H1 (cell line): ENCODE results near the gene HDLBP. TPM values are rescaled to one million over a fixed set of nuclear protein-coding genes. Genes with fewer than 3 reads are reported as not detected.

Experiments used
- CTCF ChIA-PET: fragments of 300-600 bp; sonication (Branson Sonifier 250); formaldehyde crosslinking; loops from one replicate; lab custom pipeline; 2021; ENCODE audit not compliant: partially characterized antibody; lab: Charles Lee
- POLR2A ChIA-PET: fragments of 300-600 bp; sonication (Branson Sonifier 250); formaldehyde crosslinking; loops from one replicate; lab custom pipeline; 2021; ENCODE audit warnings: inconsistent platforms; ENCODE audit not compliant: partially characterized antibody; lab: Charles Lee
- DNase-seq, 2 experiments: peaks; one replicate each; pipeline versions ENCODE4 v3.0.0 to v3.0.0-alpha.2; 2010 to 2022; ENCODE audit warnings: low spot score in 2 of 2, low read depth in 1 of 2, mixed read lengths in 1 of 2
- FAIRE-seq: peaks from 2 replicates; lab custom pipeline; 2011; peaks lifted over from hg19 to GRCh38; lab: Jason Lieb, UNC
- H2AFZ ChIP-seq: 2 replicates; pipeline ENCODE4 v1.8.1; 2012; ENCODE audit warnings: low read length, inconsistent platforms
- H2AK5ac ChIP-seq: 2 replicates; pipeline ENCODE4 v1.6.1; 2013; ENCODE audit warnings: low read depth, low read length
- H2BK120ac ChIP-seq: replicated peaks from 2 replicates; pipeline ENCODE3; 2013; ENCODE audit warnings: low read depth, low read length, inconsistent platforms
- H2BK12ac ChIP-seq: 2 replicates; pipeline ENCODE4 v1.6.1; 2013; ENCODE audit warnings: low read depth, low read length
- H2BK15ac ChIP-seq: 2 replicates; pipeline ENCODE4 v1.6.1; 2013; ENCODE audit warnings: low read length
- H2BK20ac ChIP-seq: 2 replicates; pipeline ENCODE4 v1.6.1; 2013; ENCODE audit warnings: low read length
- H2BK5ac ChIP-seq: 2 replicates; pipeline ENCODE4 v1.6.1; 2013; ENCODE audit warnings: low read depth, low read length
- H3K14ac ChIP-seq: 2 replicates; pipeline ENCODE4 v1.6.1; 2013; ENCODE audit warnings: inconsistent platforms; ENCODE audit not compliant: insufficient read length
- H3K18ac ChIP-seq: 2 replicates; pipeline ENCODE4 v1.6.1; 2013; ENCODE audit warnings: low read length; ENCODE audit errors: extremely low read depth
- H3K23ac ChIP-seq: 2 replicates; pipeline ENCODE4 v1.6.1; 2013; ENCODE audit warnings: inconsistent platforms; ENCODE audit not compliant: insufficient read length
- H3K23me2 ChIP-seq: 2 replicates; pipeline ENCODE4 v1.6.1; 2013; ENCODE audit warnings: low read depth, low read length
- H3K27ac ChIP-seq: 2 replicates; pipeline ENCODE4 v1.6.1; 2011; ENCODE audit warnings: low read depth, low read length, inconsistent platforms
- H3K27me3 ChIP-seq, 4 experiments: replicated peaks in 1 of 4; 1 replicate in 1 of 4; 2 replicates in 3 of 4; pipeline versions ENCODE4 v1.6.1 to v1.8.1; 2011 to 2013; ENCODE audit warnings: low read length in 3 of 4, mild to moderate bottlenecking in 3 of 4, inconsistent platforms in 2 of 4, mixed read lengths in 2 of 4, moderate library complexity in 1 of 4; ENCODE audit not compliant: control insufficient read depth in 3 of 4, insufficient read depth in 3 of 4; ENCODE audit errors: extremely low read depth in 1 of 4
- H3K36me3 ChIP-seq, 4 experiments: 2 replicates each; pipeline versions ENCODE4 v1.6.1 to v1.8.1; 2011 to 2013; ENCODE audit warnings: mild to moderate bottlenecking in 4 of 4, low read length in 3 of 4, moderate library complexity in 2 of 4, control low read depth in 1 of 4, inconsistent platforms in 1 of 4; ENCODE audit not compliant: insufficient read depth in 4 of 4, control insufficient read depth in 2 of 4
- H3K4ac ChIP-seq: replicated peaks from 2 replicates; pipeline ENCODE3; 2013; ENCODE audit warnings: low read length, low read depth, mixed read lengths, inconsistent platforms; ENCODE audit not compliant: insufficient read length
- H3K4me1 ChIP-seq, 4 experiments: replicated peaks in 1 of 4; 1 replicate in 1 of 4; 2 replicates in 3 of 4; pipeline versions ENCODE4 v1.6.1 to v1.8.1; 2011 to 2013; ENCODE audit warnings: low read length in 3 of 4, inconsistent platforms in 2 of 4, mixed read lengths in 1 of 4; ENCODE audit not compliant: insufficient read depth in 4 of 4, control insufficient read depth in 3 of 4
- H3K4me2 ChIP-seq, 2 experiments: 2 replicates each; pipeline versions ENCODE4 v1.6.1 to v1.8.1; 2011 to 2013; ENCODE audit warnings: low read depth in 2 of 2, low read length in 2 of 2, control low read depth in 1 of 2, inconsistent platforms in 1 of 2, mild to moderate bottlenecking in 1 of 2; ENCODE audit not compliant: insufficient read depth in 1 of 2
- H3K4me3 ChIP-seq, 4 experiments: fragments of 200-600, 300-600 bp in 1 of 4; sonication (generic), shearing (Covaris generic), sonication (Bioruptor Twin) in 1 of 4; 2 replicates each; pipeline versions ENCODE4 v1.5.1 to v1.8.1; 2011 to 2016; ENCODE audit warnings: low read length in 4 of 4, low read depth in 3 of 4, control low read depth in 2 of 4, inconsistent platforms in 2 of 4, mild to moderate bottlenecking in 2 of 4, mixed read lengths in 1 of 4, moderate library complexity in 1 of 4; ENCODE audit not compliant: insufficient read depth in 2 of 4; ENCODE audit errors: extremely low read depth in 1 of 4
- H3K56ac ChIP-seq: replicated peaks from 2 replicates; pipeline ENCODE3; 2013; ENCODE audit warnings: low read depth, mild to moderate bottlenecking, mixed read lengths, low read length, inconsistent platforms; ENCODE audit not compliant: insufficient read length
- H3K79me1 ChIP-seq: 2 replicates; pipeline ENCODE4 v1.6.1; 2013; ENCODE audit warnings: low read depth, low read length, control low read depth
- H3K79me2 ChIP-seq, 2 experiments: 2 replicates each; pipeline versions ENCODE4 v1.6.1 to v1.8.1; 2012 to 2013; ENCODE audit warnings: low read length in 2 of 2, mild to moderate bottlenecking in 2 of 2, inconsistent platforms in 1 of 2; ENCODE audit not compliant: insufficient read depth in 2 of 2, control insufficient read depth in 1 of 2
- H3K9ac ChIP-seq, 4 experiments: replicated peaks in 1 of 4; 1 replicate in 1 of 4; 2 replicates in 3 of 4; pipeline versions ENCODE4 v1.6.1 to v1.8.1; 2011 to 2013; ENCODE audit warnings: low read depth in 3 of 4, low read length in 3 of 4, control low read depth in 2 of 4, mild to moderate bottlenecking in 2 of 4, moderate library complexity in 2 of 4, inconsistent platforms in 1 of 4; ENCODE audit errors: extremely low read depth in 1 of 4
- H3K9me3 ChIP-seq, 2 experiments: 2 replicates each; pipeline versions ENCODE4 v1.6.1 to v1.8.1; 2012 to 2013; ENCODE audit warnings: mild to moderate bottlenecking in 2 of 2, moderate library complexity in 2 of 2, control low read depth in 1 of 2, inconsistent platforms in 1 of 2, low read depth in 1 of 2, low read length in 1 of 2, mixed read lengths in 1 of 2; ENCODE audit not compliant: insufficient read depth in 2 of 2
- H4K20me1 ChIP-seq, 2 experiments: replicated peaks in 1 of 2; 2 replicates each; pipeline versions ENCODE3 to v1.8.1; 2011 to 2013; ENCODE audit warnings: inconsistent platforms in 2 of 2, low read length in 2 of 2, mild to moderate bottlenecking in 1 of 2; ENCODE audit not compliant: insufficient read depth in 2 of 2, control insufficient read depth in 1 of 2
- H4K5ac ChIP-seq: 2 replicates; pipeline ENCODE4 v1.6.1; 2013; ENCODE audit warnings: low read length, low read depth, mixed read lengths, inconsistent platforms; ENCODE audit not compliant: insufficient read length
- H4K8ac ChIP-seq: 2 replicates; pipeline ENCODE4 v1.8.0; 2013; ENCODE audit warnings: mild to moderate bottlenecking, moderate library complexity, low read length, inconsistent platforms; ENCODE audit not compliant: insufficient read depth; ENCODE audit errors: extremely low read depth
- H4K91ac ChIP-seq: replicated peaks from 2 replicates; pipeline ENCODE3; 2013; ENCODE audit warnings: low read length, mixed read lengths, inconsistent platforms; ENCODE audit not compliant: insufficient read length
- BCL11A ChIP-seq, 2 experiments: IDR thresholded peaks; one replicate each; pipeline ENCODE4 v1.6.1; 2011; ENCODE audit warnings: low read depth in 2 of 2, low read length in 2 of 2, mild to moderate bottlenecking in 2 of 2
- BRCA1 ChIP-seq: IDR thresholded peaks from 2 replicates; pipeline ENCODE4 v1.6.1; 2012; ENCODE audit warnings: low read depth, low read length, improper control_type of control experiment
- EZH2 ChIP-seq: fragments of 200-600 bp; sonication (generic); IDR thresholded peaks from 2 replicates; pipeline ENCODE4 v1.7.1; 2012; ENCODE audit warnings: low read depth, mild to moderate bottlenecking, moderate library complexity, low read length, inconsistent platforms; ENCODE audit not compliant: severe bottlenecking
- KDM1A ChIP-seq: fragments of 200-600, 300-600 bp; sonication (generic); IDR thresholded peaks from 2 replicates; pipeline ENCODE4 v1.7.1; 2016; ENCODE audit warnings: mild to moderate bottlenecking, low read length, borderline replicate concordance
- KDM5A ChIP-seq: fragments of 200-600 bp; IDR thresholded peaks from 2 replicates; pipeline ENCODE4 v1.7.1; 2012; ENCODE audit warnings: mild to moderate bottlenecking, low read length, inconsistent platforms, mixed read lengths
- RAD21 ChIP-seq, 2 experiments: IDR thresholded peaks in 1 of 2; conservative IDR thresholded peaks in 1 of 2; 2 replicates each; pipeline ENCODE4 v1.6.1; 2011; ENCODE audit warnings: low read depth in 2 of 2, low read length in 2 of 2, improper control_type of control experiment in 1 of 2, inconsistent platforms in 1 of 2, mild to moderate bottlenecking in 1 of 2, moderate library complexity in 1 of 2
- SP4 ChIP-seq: IDR thresholded peaks from 2 replicates; pipeline ENCODE4 v1.6.1; 2012; ENCODE audit warnings: low read length, inconsistent platforms
- TBP ChIP-seq: IDR thresholded peaks from 2 replicates; pipeline ENCODE4 v1.6.1; 2011; ENCODE audit warnings: low read depth, low read length, improper control_type of control experiment
- ZNF274 ChIP-seq: IDR thresholded peaks from 2 replicates; pipeline ENCODE4 v1.7.0; 2012; ENCODE audit warnings: low read length, borderline replicate concordance; ENCODE audit errors: extremely low read depth
- WGBS, 2 experiments: shearing (Covaris generic) in 1 of 2; methylation state at CpG; one replicate each; pipeline versions ENCODE4 v1.1.6 to v1.1.7; 2013 to 2015; ENCODE audit warnings: low lambda C conversion rate in 2 of 2, mixed read lengths in 2 of 2, inconsistent platforms in 1 of 2, low coverage in 1 of 2, missing lambda C conversion rate in 1 of 2; ENCODE audit not compliant: insufficient replicate concordance in 2 of 2, insufficient coverage in 1 of 2, insufficient read length in 1 of 2; ENCODE audit errors: extremely low coverage in 1 of 2, missing lambda C conversion rate in 1 of 2; 5-methylcytosine and 5-hydroxymethylcytosine counted together
- polyA plus RNA-seq, 7 experiments: library from polyadenylated mRNA; depleted of rRNA in 3 of 7; stranded (reverse) in 5 of 7; unstranded in 2 of 7; fragments of >200 nt in 5 of 7; fragments of 200-250 nt in 2 of 7; gene quantifications; 1 replicate in 5 of 7; 2 replicates in 1 of 7; 4 replicates in 1 of 7; pipeline versions ENCODE4 v1.2.1 to v1.2.3, GENCODE V29; 2011 to 2013; ENCODE audit warnings: missing spikeins in 2 of 7, mixed read lengths in 2 of 7
- total RNA-seq: library from RNA; stranded (reverse); fragmentation: NEBNext Ultra II Directional; extraction: Animal tissue kit (Norgen Biotek cat#: 25700); gene quantifications from 2 replicates; pipeline ENCODE4 v1.2.1, GENCODE V29; 2021
- TF ChIP-seq, protein P1 (sequence below): IDR thresholded peaks from 2 replicates; pipeline ENCODE4 v1.6.1; 2011; ENCODE audit warnings: low read depth, mild to moderate bottlenecking, low read length; ENCODE audit not compliant: insufficient read depth

The HDLBP gene
- total and polyA plus RNA-seq, 2 of the 8 experiments (the other 6 are each of a cell fraction or from before 2014, with no cell fraction given) = 185 to 360 TPM

DNA sequence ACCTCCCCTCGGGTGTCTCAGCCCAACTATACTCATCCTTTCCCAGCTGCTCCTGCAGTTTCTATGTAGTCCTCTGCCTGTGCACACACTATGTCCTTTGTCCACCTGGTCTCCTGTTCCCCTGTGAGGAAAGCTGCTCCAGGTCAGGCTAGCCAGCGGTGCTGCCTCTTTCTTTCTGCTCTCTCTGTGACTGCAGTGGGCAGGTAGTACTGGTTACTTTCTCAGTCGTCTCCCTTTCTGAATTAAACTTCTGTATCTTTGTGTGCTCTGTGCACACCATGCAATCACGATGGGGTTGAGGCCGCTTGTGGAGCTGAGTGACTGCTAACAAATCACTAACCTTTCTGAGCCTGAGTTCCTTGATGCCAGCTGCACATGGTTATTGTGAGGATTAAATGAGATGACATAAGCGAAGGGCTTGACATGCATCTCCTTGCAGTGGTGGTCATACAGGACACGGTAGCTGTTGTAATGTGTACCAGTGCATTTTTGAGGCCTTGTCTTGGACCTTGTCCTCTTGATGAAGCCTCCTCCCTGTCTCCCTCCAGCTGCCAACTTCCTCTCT, 44.1 kb upstream of the HDLBP start:
- Histone ChIP-seq H2BK5ac (no peak overlapping the region), H3K23me2 (peaks cover 9% of the 10 kb centered on the region)
- POLR2A ChIA-PET = interaction anchor here (0.8 to 2.4 kb wide), 4 partner anchors 9 to 341 kb away, joined by 3 to 10 read pairs (median 4); partner anchors contain the start of gene BOK

More for the DNA sequence above, 44.1 kb upstream of the HDLBP start:
- Histone ChIP-seq H3K4me1 (peaks cover under 1 to 9% (median 6%) of the 10 kb centered on the region in 4 experiments; a peak in 6 of 7 replicates), H2BK20ac (no peak overlapping the region), H3K56ac (no peak overlapping the region), H3K18ac (no peak overlapping the region), H3K36me3 (no peaks in the 10 kb centered on the region; a peak in 1 of 8 replicates), H2BK120ac (no peak overlapping the region), H3K27ac (no peak overlapping the region), H3K4me3 (no peak overlapping the region), H3K79me2 (peaks cover 0 to 56% of the 10 kb centered on the region in 2 experiments; a peak in 3 of 4 replicates), H4K91ac (no peak overlapping the region), H3K23ac (no peak overlapping the region), H4K5ac (no peak overlapping the region), H4K8ac (no peak overlapping the region), H4K20me1 (peaks cover 7 to 11% of the 10 kb centered on the region in 2 experiments), H3K79me1 (peaks cover 10% of the 10 kb centered on the region), H3K9ac (no peak overlapping the region; a peak in 2 of 7 replicates), H2BK15ac (no peak overlapping the region), H2AFZ (no peak overlapping the region), H3K4ac (no peak overlapping the region), H2AK5ac (no peak overlapping the region), H3K4me2 (no peak overlapping the region), H3K14ac (no peak overlapping the region), H3K9me3 (no peaks in the 10 kb centered on the region), H3K27me3 (no peaks in the 10 kb centered on the region), H2BK12ac (no peak overlapping the region)
- 90% methylated on average over 7 of the region's 7 CpGs; no CpG with 5 or more reads in 1 of the 2 experiments for WGBS, 2 experiments
- TF ChIP-seq BRCA1 = no peak
- no peak for TF ChIP-seq SP4
- TF ChIP-seq BCL11A (IDR thresholded peaks at IDR 0.05; ENCODE audit: low read depth in 2 of 2, low read length in 2 of 2) = no peak
- TF ChIP-seq TBP = no peak
- no peak for TF ChIP-seq KDM1A
- TF ChIP-seq, protein P1, sequence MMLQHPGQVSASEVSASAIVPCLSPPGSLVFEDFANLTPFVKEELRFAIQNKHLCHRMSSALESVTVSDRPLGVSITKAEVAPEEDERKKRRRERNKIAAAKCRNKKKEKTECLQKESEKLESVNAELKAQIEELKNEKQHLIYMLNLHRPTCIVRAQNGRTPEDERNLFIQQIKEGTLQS = no peak
- no peak for TF ChIP-seq KDM5A
- TF ChIP-seq RAD21 (IDR thresholded peaks at IDR 0.05 in 1 of 2, conservative IDR thresholded peaks at IDR 0.05 in 1 of 2; ENCODE audit: low read depth in 2 of 2, low read length in 2 of 2) = no peak
- TF ChIP-seq EZH2 = no peak
- no peak for TF ChIP-seq ZNF274
- CTCF ChIA-PET = interaction anchor here (0.9 to 3.5 kb wide), 7 partner anchors 9 to 34 kb away, joined by 3 to 15 read pairs (median 3); no protein-coding TSS in a partner anchor
- FAIRE-seq (no peak), DNase-seq (no peak)
